NCI-H1694 treated with DMSO at 0.1 percent for 48 hours (cell line): ENCODE measurements around the gene PRX.
"Not testable (repeated sequence)": the region's sequence is repeated elsewhere in the genome, so short reads cannot be mapped to it uniquely, and the experiment has no call there.

Experiments used
- DNase-seq: peaks from one replicate; lab custom pipeline; 2025; lab: John Stamatoyannopoulos, UW

PRX gene

DNA sequence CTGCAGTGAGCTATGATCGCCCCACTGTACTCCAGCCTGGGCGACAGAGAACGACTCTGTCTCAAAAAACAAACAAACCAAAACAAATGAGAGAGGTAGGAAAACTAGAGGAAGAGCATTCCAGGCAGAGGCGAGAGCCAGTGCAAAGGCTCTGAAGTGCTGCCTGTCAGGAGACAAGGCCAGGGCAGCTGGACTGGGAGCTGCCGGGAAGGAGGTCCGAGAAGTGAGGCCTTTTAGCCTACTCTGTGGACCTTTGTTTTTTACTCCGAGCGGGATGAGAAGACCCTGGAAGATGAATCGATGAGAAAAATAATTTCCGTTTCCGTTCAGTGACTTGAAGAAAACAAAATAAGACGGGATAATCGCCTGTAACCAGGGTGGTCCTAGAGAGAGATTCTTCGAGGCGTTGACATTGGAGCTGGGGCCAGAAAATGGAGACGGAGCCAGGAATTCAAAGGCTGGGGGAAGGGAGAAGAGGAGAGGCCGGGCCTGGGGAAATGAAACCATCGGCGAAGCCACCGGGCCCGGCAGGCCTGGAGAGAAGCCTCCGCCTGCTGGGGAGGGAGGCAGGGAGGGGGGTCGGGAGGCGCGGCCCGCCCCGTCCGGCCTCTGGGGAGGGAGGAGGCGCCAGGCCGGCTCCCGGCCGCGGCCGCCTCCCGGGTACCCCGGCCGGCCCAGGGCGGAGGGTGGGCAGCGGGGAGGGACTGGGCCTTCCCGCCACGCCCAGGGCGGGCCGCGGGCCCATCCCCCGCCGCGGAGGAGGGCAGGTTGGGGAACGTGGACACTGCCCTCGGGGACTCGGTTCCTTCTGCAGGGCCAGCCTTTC is 20.4 kb upstream of the PRX start:
- DNase-seq = no peak

DNA sequence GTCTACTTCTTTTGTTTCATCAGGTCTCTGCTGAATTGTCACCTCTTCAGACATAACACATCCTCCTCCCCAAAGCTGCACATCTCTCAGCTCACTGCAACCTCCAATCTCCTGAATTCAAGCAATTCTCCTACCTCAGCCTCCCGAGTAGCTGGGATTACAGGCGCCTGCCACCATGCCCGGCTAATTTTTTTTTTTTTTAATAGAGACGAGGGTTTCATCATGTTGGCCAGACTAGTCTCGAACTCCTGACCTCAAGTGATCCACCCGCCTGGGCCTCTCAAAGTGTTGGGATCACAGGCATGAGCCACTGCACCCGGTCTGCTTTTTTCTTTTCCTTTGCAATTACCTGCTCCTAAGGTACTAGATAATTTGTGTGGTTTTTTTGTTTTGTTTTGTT is 19.6 kb upstream of the PRX start:
- DNase-seq = not testable (repeated sequence)

DNA sequence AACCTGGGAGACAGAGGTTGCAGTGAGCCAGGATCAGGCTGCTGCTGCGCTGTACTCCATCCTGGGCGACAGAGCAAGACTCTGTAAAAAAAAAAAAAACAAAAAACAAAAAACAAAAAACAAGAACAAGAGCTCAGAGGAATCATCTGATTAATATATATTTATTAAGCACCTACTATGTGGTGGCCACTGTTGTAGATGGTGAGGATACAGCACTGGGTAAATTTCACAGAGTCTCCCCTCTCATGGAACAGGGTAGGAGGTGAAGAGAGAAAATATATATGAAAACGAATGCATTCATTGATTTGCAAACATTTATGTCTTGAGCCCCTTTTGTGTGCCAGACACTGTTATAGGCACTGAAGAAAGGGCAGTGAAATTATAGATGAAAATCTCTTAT is 18.5 kb upstream of the PRX start:
- no peak for DNase-seq

DNA sequence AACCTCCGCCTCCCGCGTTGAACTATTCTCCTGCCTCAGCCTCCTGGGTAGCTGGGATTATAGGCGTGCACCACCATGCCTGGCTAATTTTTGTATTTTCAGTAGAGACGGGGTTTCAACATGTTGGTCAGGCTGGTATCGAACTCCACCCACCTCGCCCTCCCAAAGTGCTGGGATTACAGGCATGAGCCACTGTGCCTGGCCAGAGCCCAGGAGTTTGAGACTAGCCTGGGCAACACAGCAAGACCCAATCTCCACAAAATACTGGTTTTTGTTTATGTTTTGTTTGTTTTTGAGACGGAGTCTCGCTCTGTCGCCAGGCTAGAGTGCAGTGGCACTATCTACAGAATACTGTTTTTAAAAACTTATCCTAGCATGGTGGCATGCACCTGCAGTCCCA is 17.1 kb upstream of the PRX start:
- DNase-seq = not testable (repeated sequence)

DNA sequence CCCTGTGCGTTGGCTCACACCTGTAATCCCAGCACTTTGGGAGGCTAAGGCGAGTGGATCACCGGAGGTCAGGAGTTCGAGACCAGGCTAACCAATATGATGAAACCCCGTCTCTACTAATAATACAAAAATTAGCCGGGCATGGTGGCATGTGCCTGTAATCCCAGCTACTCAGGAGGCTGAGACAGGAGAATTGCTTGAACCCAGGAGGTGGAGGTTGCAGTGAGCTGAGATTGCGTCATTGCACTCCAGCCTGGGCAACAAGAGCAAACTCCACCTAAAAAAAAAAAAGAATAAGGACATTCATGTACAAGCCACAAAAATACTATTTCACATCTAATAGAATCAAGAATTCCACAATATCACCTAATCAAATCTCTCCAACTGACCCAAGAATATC is 15.0 kb upstream of the PRX start:
- DNase-seq = not testable (repeated sequence)

DNA sequence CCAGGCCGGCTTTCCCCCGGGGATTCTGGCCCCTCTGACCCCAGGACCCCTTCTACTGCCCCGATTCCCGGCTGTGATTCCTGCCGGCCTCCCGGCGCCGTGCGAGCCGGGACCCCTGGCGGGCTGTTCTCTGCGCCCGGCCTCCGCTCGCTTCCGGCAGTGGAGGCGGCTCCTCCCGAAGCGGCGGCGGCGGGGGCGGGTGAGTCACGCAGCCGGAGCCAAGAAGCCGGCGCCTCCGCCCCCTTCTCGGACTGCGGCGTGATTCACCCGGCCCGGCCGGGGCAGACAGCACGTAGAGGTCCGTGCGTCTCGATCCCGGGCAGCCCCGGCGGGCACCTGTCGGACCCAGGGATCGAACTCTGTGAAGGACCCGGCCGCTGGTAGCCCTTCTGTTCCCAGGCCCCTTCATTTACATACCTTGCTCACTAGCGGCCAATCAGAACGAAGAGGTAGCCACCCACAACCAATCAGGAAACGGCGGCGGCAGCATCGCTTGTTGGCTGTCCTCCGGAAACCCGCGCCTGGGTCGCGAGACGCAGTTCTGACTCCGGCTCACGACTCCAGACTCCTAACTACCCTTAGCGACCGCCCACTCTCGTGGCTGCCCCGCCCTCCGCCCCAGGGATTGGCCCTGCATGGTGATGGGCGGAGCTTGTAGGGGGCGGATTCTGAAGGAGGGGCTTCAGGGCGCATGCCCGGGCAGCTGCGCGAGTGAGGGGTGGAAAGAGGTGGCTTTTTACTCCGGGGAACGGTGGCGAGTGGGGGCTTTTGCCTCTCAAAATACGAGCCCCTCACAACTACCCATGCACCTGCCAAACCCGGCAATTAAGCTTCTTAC is 12.5 kb upstream of the PRX start, which contains the start of gene SERTAD1:
Gene SERTAD1, minus strand, starts transcription at position 543 of the 838 bp plus-strand sequence. CDS start 2,446 bp downstream, outside the sequence.
- peak; percentile 99 for DNase-seq

DNA sequence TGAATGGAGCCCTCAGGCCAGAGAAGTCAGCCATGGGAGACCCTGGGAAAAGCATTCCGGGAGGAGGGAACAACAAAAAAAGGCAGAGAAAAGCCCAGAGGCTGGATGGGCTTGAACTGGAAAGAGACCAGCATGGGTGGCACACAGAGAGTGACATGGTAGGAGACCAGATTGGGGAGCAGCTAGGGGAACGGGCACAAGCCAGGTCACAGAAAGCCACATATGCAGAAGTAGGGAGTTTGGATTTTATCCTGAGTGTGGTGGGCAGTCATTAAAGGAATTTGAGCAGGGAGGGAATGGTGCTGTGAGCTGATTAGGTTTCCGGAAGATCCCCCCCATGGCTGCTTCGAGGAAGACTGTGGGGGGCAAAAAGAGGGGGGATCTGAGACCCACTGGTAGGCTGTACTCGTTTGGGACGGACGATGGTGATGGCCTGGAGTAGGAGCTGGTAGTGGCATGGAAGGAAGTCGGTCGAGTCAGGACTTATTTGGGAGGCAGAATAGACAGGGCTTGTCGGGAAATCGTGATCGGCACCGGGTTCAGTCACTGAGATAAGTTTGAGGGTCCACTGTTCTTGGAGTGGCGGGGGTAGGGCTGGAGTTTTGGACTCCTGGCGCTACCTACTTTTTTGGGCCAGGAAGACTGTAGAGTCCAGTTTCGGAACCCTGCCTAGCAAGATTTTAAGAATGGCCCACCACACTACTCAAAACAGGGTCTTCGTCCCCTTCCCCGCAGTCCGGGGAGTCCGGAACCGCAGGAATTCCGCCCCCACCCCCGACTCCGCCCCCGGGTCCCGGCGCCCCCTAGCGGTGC is 11.7 kb upstream of the PRX start:
- DNase-seq = no peak

DNA sequence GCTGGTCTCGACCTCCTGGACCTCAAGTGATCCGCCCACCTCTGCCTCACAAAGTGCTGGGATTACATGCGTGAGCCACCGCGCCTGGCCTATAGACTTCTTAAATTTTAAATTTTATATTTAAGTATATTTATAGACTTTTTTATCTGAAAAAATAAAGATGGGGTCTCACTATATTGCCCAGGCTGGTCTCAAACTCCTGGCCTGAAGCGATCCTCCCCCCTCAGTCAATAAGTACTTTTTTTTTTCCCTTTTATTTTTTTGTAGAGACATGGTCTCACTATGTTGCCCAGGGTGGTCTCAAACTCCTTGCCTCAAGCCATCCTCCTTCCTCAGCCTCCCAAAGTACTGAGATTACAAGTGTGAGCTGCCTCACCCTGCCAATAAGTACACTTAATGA is 10.8 kb upstream of the PRX start:
- no peak for DNase-seq

DNA sequence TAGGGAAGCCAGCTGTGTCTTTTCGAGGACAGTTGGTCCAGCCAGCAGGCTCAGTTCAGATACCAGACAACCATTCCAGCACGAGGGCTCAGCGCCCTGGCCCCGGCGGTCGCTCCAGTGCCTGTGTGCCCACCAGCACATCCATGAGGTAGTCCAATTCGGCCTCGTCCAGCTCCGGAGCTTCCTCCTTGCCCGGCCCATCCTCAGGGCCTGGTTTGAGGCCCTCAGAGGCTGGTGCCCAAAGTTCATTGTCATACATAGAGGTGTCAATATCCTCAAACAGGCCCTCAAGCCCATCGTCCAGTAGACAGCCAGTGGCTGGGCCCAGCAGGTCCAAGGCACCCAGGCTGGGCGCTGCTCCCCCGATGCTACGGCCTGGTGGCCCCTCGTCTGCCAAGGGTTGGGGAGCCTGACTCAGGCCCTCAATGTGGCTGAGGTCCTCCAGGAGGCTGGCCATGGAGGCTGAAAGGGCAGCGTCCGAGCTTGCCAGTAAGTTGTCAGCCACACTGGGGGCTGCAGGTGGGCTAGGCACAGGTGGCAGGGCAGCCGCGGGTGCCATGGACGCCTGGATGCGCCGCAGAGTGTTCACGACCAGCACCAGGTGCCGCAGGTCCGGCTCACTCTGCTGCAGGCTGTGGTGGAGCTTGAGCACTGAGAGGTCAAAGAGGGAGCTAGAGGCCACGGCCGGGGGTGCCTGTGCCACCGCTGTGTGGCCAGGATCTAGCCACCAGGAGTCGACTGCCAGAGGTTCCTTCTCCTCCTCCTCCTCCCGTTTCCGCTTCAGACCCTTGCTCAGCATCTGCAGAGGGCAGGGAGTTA is 9.8 kb upstream of the PRX start:
- DNase-seq = no peak

DNA sequence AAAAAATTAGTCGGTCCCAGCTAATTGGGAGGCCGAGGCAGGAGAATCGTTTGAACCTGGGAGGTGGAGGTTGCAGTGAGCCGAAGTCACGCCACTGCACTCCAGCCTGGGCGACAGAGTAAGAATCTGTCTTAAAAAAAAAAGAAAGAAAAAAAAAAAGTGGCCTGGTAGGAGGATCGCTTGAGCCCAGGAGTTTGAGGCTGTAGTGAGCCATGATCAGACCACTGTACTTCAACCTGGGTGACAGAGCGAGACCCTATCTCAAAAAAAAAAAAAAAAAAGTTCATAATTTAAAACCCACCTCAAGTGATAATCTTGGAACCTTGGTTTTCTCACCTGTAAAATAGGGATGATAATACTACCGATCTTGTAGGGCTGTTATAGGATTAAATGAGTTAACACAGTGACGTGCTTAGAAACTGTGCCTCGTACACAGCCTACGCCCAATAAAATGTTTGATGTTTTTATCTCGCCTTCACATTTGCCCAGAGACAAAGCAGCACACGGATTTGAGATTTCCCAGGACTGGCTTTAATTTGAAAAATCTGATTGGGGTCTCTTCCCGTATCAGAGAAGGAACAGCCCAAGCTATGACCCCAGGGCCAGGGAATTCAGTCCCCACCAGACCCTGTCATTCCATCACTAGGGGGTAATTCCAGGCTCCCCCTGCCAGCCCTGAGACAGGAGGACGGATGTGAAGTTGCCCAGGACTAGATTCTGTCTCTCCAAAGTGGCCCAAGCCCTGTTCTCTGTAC is 9.0 kb upstream of the PRX start:
- no peak for DNase-seq

DNA sequence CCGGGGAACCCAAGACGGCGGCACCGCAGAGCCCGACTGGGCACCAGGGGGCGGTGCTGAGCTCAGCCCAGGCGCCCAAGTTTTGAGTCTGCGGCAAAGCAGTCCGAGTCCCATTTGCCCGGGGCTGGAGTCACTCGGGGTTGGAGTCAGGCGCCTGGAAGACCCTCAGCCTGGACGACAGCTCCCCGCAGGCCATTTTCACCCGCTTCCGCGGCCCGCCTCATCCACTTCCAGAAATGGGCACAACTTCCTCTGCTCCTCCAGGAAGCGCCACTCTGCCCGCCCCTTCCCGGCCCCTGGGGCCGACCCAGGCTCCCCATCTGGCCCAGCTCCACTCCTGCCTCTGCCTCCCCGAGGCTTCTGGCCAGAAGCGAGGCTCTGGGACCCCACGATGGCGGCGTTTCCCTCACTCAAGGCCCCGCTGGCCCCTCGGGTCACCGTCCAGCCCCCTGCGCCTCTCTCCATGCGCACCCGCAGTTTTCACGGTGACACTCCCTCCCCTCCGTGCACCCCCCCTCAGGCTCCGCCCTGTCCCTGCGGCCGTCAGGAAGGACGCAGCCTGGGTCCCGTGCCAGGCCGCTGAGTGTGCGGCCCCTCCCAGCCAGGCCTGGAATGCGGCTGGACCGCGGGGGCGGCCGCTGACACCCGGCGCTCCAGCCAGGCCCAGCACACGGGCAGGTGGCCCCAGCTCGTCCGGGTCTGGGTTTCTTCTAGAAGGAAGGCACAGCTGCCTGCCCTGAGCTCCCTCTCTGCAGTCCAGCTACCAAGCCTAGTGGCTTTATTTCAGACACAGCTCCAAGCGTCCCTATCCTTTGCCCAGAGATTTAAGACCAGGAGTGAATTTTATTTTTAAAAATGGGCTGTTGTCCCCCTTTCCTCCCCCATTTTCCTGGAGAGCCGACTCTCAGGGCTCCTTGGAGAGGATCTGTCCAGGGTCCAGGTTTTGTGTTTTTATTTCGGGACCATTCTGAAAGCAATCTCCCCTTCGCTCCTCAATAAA is 7.9 kb upstream of the PRX start:
- DNase-seq = peak; percentile 43

DNA sequence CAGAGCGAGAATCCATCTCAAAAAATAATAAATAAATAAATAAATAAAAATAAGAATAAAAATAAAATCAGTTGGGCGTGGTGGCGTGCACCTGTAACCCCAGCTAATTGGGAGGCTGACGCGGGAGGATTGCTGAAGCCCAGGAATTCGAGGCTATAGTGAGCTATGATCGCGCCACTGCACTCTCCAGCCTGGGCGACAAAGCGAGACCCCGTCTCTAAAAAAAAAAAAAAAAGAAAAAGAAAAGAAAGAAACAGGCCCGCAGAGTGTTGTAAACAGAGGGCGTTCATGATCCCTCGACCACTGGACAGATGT is 7.2 kb upstream of the PRX start:
- DNase-seq = no peak

DNA sequence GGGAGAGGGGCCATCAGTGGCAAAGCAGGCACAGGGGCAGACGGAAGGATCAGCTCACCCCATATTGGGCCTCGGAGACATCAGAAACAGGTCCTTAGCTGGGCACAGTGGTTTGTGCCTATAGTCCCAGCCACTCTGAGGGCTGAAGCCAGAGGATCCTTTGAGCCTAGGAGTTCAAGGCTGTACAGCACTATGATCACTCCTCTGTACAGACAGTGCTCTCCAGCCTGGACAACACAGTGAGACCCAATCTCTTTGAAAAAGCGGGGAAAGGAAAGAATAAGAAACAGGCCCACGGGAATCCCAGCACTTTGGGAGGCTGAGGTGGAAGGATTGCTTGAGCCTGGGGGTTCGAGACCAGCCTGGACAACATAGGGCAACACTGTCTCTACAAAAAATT is 6.6 kb upstream of the PRX start:
- no peak for DNase-seq

DNA sequence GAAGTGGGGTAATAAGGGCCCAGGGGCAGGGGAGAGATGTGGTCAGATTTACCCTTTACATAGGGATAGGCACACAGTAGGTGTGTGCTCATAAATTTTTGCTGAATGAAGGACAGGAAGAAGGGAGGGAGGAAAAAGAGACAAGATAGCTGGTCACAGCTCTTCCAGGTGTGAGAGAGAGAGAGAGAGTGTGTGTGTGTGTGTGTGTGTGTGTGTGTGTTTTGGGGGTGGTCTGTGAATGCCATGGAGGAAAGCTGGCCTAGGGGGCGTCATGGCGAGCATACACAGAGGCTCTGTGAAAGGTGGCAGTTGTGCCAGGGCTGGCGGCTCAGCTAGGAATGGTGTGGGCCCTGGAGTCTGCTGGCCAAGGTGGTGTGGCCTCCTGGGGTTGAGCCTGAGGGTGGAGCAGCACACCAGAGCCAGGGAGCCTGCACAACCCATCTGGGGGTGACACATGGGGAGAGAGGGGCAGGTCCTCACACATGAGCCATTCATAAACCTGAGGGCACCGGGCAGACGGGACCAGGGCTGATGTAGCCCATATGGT is 6.0 kb upstream of the PRX start:
- DNase-seq = no peak

DNA sequence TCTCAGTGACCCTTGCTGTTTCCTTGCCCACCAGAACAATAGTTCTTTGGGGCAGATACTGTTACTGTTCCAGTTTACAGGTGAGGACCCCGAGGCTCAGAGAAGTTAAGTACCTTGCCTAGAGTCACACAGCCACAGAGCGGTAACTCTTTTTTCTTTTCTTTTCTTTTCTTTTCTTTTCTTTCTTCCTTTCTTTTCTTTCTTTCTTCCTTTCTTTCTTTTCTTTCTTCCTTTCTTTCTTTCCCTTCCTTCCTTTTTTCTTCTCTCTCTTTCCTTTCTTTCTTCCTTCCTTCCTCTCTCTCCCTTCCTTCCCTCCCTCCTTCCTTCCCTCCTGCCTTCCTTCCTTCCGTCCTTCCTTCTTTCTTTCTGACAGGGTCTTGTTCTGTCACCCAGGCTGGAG is 4.9 kb upstream of the PRX start:
- no peak for DNase-seq

DNA sequence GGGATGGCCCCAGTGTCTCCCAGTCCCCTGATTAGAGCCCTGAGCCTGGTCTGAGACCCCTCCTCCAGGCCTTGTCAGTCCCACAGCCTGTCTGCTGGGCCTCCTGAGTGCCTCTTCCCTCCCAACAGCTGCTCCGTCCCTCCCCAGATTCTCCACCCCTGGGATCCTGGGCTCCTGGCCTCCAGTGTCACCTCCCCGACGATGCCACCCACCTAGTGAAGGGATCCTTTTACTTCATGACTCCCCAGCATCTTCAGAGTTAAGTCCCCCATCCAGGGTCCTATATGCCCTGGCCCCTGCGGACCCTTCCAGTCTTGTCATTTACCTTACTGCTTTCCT is 4.4 kb upstream of the PRX start:
- no peak for DNase-seq

DNA sequence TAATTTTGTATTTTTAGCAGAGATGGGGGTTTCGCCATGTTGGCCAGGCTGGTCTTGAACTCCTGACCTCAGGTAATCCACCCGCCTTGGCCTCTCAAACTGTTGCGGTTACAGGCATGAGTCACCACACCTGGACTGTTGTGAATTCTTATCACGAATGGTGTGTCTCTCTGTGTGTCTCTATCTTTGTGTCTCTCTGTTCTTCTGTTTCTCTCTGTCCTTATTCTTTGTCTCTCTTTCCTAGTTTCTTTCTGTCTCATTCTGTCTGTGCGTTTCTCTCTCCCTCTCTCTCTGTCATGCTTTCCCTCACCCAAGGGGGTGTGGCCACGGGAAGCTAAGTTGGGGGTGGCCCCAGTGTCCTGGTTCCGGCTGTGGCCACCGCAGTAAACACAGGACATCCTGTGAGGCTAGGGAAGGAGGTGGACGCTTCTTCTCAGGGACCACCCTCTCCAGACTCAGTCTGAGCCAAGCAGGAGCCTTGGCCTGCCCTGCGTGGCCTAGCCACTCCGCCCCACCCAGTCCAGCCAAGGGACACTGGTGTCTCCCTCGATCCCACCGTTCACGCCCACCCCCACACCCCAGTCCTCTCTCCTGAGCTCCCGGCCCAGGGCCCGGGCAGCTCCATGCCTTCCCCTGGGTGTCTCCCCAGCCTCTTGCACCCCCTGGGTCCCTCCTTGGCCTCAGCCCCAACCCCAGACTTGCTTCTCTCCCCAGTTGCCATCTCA is 3.9 kb upstream of the PRX start:
- DNase-seq = no peak

DNA sequence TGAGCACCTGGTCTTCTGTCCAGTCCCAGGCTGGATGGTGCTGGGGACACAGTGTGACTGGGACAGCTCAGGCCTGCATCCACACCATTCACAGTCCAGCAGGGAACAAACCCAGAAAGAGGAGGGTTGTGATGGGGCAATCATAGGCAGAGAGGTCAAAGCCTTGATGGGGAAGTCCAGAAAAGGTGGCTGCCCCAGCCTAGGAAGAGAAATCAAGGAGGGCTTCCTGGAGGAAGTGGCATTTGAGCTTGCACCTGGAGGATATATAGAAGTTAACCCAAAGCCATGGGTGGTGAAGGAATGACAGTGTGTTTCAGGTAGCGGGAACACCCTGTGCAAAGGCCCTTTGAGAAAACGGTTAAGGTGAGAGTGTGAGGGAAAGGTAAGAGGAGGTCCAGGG is 2.6 kb upstream of the PRX start:
- DNase-seq = no peak
